Breast epithelium (tissue), 3 donors: ENCODE results near the gene CD164L2.
A peak's percentile ranks its signal among the peaks of the same experiment; 100 is the strongest.

Experiments
- POLR2A ChIP-seq: fragments of 450-650 bp; IDR thresholded peaks from one replicate; pipeline ENCODE4 v1.6.1; 2016; ENCODE audit warnings: antibody characterized with exemption, mild to moderate bottlenecking, moderate library complexity
- POLR2AphosphoS5 ChIP-seq, 3 donors: sonication (generic); formaldehyde crosslinking; IDR thresholded peaks; one replicate each; pipeline ENCODE4 v1.6.1; 2017; ENCODE audit warnings: antibody characterized with exemption in 3 of 3
- TF ChIP-seq, protein P1 (sequence below), 3 donors: fragments of 450-650 bp; IDR thresholded peaks; one replicate each; pipeline ENCODE4 v1.5.1; 2016 to 2017; ENCODE audit warnings: antibody characterized with exemption in 3 of 3, mild to moderate bottlenecking in 3 of 3, moderate library complexity in 3 of 3

- TF ChIP-seq, protein P1, sequence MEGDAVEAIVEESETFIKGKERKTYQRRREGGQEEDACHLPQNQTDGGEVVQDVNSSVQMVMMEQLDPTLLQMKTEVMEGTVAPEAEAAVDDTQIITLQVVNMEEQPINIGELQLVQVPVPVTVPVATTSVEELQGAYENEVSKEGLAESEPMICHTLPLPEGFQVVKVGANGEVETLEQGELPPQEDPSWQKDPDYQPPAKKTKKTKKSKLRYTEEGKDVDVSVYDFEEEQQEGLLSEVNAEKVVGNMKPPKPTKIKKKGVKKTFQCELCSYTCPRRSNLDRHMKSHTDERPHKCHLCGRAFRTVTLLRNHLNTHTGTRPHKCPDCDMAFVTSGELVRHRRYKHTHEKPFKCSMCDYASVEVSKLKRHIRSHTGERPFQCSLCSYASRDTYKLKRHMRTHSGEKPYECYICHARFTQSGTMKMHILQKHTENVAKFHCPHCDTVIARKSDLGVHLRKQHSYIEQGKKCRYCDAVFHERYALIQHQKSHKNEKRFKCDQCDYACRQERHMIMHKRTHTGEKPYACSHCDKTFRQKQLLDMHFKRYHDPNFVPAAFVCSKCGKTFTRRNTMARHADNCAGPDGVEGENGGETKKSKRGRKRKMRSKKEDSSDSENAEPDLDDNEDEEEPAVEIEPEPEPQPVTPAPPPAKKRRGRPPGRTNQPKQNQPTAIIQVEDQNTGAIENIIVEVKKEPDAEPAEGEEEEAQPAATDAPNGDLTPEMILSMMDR (IDR thresholded peaks at IDR 0.05): peak in 1 of 3 donors; percentile 32
- TF ChIP-seq POLR2AphosphoS5 (IDR thresholded peaks at IDR 0.05) (peak; percentile 66 to 80 (median 73)), POLR2A (peak; percentile 48)
Observed at GRCh38 chr1:27366411-27367159, 16.5 kb downstream of the CD164L2 start, which contains the start of gene MAP3K6.
